Measurements from ENCODE around the gene MTHFD2.
"Not testable (repeated sequence)": the region's sequence is repeated elsewhere in the genome, so short reads cannot be mapped to it uniquely, and the experiment has no call there.

MTHFD2 gene

DNA sequence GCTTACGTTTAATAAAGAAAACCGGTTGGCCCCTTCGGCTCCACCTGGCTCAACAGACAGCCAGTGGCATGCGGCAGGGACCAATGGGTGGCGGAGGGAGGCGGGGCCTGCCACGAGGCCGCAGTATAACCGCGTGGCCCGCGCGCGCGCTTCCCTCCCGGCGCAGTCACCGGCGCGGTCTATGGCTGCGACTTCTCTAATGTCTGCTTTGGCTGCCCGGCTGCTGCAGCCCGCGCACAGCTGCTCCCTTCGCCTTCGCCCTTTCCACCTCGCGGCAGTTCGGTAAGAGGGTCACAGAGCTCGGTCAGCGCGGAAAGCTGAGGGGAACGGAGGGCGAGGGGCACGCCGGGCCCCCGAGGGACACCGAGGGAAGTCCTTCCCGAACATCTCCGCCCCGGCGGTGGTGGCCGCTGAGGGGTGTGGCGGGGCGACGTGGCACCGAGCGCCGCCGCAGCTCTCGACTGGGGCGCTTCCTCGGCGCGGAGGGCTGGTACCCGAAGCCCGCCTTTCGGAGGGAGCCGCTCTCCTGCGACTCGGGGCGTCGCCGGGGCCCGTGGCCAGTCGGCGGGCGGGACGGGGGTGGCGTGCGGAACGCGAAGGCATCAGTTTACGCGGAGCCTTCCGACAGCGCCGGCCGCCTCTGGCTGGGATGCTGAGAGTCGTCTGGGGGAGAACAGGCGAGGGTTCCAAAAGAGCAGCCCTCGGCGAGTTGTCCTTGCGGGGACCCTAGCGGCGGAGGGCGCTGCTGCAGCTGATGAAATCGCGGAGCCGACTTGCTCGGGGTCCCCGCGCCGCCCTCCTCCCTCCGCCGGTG is at the start of gene MTHFD2:
Gene MTHFD2, plus strand, starts transcription at position 155 of the 814 bp plus-strand sequence. Its CDS starts 27 bp downstream, at position 182.
- peak; percentile 97 for DNase-seq (ENCODE audit: low spot score)

DNA sequence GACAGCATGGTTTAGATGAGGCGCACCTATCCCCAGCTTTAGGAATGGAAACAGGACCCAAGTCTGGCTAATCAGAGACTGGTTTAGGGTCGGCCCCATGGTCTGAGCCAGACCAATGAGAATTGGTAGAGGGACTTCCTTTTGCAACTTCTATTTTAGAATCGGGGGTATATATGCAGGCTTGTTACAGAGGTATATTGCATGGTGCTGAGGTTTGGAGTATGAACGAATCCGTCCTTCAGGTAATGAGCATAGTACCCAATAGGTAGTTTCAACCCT is 49.2 kb upstream of the MTHFD2 start:
- DNase-seq (ENCODE audit: low spot score): no peak

DNA sequence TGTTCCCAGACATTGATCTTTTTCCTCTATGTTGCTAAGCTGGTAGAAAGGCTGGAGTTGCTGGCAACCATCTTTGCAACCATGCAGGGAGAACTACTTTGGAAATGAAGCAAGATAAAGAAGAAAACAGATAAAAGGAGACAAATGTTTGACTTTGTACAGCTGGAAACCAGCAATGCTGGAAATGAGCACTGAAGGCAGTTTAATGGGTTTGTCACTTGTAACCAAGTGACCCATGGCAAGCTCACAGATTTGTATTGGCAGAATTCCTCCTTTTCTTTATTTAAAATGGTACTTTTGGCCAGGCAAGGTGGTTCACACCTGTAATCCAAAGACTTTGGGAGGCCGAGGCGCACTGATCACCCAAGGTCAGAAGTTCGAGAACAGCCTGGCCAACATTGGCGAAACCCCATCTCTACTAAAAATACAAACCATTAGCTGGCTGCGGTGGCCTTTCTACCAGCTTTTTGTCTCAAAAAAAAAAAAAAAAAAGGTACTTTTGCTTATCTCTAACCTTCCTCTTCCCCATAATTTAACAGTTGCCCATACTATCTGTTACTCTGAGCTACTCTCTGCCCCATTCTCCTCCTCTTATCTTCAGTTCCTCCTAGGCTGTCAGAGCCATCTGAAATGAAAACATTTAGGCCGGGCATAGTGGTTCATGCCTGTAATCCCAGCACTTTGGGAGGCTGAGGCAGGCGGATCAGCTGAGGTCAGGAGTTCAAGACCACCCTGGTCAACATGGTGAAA is 48.7 kb upstream of the MTHFD2 start:
- no peak for DNase-seq (ENCODE audit: low spot score)

DNA sequence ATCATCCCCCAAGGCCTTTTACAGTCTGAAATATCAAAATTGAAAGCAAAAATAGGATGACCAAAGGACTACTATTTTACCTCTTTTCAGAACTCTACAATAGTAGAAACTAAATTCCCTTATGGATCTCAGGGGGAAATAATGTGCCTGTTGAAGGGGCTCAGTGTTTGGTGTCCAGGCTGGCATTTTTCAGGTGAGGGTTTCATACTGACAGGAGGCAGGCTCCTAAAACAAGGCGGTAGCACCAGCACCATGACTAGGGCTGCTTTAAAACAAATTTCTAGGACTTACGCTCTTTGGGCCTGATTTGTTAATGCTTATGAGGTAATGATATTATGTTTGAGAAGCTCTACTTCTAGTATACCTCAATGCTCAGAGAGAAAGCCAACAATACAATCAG is 45.5 kb upstream of the MTHFD2 start:
- no peak for DNase-seq (ENCODE audit: low spot score)

DNA sequence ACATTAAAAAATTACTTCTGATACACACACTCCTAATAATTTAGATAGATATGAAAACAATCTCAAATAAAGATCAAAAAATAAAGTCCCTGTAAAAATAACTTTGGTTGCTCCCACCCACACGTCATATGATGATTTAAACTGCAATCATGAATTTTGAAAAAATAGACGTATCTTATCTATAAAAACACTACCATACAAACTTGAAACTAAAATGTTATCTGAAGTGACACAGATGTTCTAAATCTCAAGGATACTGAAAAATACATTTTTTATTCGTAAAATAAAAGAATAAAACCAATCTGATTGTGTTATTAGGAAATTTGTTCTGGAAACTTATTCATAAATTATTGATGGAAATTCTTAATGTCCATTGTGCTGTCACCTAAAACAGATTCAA is 42.6 kb upstream of the MTHFD2 start:
- no peak for DNase-seq (ENCODE audit: low spot score)

DNA sequence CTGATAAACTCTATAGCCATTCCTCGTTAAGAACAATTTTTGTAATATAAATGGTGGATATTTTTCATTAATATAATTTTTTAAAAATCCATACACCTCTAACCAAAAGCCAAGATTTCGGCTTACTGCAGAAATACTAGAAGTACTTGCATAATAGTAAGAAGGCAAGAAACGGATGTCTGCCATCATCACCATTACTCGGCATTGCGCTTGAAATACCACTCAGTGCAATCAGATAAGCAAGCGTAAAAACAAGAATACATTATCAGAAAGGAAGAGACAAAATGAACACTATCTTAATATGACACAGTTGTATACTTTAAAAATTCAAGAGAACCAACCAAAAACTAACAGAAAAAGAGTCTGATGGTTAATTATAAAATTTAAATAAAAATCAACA is 35.5 kb upstream of the MTHFD2 start:
- no peak for DNase-seq (ENCODE audit: low spot score)

DNA sequence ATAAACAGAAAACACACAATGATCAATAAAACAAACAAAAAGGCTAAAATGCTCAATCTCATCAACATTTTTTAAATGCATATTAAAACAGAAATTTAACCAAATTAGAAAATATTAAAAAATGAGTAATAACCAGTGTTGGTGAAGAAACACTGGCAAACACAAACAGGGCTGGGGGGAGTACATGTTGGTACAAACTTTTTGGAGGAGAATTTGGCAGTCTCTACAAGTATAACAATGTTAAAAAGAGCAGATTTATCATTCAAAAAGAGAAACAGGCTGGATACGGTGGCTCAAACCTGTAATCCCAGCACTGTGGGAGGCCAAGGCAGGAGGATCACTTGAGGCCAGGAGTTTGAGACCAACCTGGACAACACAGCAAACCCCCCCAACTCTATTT is 33.7 kb upstream of the MTHFD2 start:
- DNase-seq (ENCODE audit: low spot score): no peak

DNA sequence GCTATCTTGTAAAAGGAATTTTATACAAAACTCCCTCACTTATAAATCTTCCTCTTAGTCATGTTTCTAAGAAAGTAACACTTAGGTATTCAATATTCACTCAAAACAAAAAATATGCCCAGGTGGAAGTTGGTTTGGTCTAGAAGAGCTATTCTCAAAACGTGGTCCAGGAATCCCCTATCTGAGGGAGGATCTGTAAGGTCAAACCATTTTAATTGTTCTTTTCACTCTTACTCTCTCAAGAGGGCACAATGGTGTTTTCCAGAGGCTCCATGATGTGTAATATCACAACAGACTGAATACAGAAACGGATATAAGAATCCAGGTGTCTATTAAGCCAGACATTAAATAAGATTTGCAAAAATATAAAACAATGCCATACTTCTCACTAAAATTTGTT is 29.7 kb upstream of the MTHFD2 start:
- no peak for DNase-seq (ENCODE audit: low spot score)

DNA sequence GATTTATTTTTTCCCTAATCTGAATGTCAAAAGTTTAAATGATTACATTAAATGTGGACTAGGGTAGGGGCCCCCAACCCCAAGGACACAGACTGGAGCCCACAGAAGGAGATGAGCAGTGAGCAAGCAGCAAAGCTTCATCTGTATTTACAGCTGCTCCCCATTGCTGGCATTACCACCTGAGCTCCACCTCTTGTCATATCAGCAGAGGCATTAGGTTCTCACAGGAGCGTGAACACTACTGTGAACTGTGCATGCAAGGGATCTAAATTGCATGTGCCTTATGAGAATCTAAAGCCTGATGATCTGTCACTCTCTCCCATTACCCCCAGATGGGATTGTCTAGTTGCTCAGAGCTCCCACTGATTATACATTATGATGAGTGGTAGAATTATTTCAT is 23.5 kb upstream of the MTHFD2 start:
- no peak for DNase-seq (ENCODE audit: low spot score)

DNA sequence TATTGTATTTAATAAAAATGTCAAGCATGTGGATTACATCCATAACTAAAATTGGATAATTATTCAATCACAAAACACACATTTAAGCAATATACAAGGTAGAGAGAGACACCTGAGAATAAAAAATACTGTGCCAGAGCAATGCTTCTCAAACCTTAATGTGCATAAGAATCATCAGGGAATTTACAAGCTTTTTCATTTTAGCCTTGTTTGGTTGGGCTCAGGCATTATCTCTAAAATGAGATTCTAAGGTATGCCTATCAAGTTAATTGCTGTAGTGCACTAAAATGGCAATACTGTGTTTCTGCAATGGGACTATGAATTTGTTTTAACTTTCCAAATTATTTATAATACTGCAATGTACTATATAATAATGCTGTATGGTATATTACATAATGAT is 20.7 kb upstream of the MTHFD2 start:
- no peak for DNase-seq (ENCODE audit: low spot score)

DNA sequence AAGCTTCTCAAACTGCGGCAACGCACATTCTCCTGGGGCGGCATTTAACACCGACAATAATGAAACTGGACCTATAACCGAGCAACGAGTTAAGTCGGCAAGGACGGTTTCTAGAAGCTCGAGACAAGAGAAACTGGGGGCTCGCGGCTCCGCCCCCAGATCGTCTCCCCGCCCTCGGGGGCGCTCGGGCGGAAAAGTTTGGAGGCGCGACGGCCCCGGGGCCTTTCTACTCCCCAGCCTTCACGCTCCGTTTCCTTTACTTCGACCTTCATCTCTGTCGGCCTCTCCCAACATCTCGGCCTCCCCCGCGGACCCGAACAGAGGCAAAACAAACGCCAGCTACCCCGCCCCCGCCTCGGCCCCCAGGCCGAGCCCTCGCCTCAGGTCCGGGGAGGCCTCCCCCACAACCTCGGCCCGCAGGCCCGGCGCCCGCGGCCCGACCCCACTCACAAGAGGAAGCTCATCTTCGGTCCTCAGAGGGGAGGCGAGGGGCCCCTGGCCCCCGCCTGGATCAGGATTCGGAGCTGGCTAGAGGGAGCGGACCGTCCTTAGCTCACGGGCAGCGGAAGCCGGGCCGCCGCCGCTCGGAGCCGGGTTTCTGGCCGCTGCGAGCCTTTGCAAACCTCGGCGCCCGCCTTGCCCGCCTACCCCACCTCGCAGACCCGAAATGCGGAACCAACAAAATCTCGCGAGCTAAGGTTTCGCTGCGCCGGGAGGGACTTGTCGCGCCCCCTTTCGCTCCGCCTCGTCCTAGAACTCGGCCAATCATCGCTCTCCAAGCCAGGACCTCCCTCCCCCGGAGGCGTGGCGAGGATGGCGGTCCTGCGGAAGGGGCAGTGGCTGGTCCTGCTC is 20.0 kb upstream of the MTHFD2 start, which contains the start of gene MOB1A:
Gene MOB1A, minus strand, starts transcription at position 669 of the 852 bp plus-strand sequence. Its CDS starts 205 bp downstream, at position 464.
- peak; percentile 98 for DNase-seq (ENCODE audit: low spot score)

DNA sequence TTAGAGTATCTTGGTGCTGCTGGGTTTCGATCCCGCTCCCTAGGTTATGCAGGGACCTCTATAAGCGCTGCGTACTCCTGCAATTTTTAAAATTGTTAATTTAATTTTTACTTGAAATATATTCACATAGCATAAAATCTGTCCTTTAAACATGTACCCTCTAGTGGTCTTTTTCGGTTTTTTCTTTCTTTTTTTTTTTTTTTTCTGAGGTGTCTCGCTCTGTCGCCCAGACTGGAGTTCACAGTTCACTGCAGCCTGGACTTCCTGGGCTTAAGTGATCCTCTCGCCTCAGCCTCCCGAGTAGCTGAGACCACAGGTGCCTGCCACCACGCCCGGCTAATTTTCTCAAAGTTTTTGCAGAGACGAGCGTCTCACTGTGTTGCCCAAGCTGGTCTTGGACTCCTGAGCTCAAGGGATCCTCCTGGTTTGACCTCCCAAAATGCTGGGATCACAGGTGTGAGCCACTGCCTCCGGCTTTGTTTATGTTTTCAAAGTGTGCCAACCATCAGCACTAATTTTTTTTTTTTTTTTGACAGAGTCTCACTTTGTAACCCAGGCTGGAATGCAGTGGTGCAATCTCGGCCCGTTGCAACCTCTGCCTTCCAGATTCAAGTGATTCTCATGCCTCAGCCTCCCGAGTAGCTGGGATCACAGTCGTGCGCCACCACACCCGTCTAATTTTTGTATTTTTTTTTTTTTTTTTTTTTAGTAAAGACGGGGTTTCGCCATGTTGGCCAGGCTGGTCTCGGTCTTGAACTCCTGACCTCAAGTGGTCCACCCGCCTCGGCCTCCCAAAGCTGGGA is 19.2 kb upstream of the MTHFD2 start:
- DNase-seq (ENCODE audit: low spot score): no peak

DNA sequence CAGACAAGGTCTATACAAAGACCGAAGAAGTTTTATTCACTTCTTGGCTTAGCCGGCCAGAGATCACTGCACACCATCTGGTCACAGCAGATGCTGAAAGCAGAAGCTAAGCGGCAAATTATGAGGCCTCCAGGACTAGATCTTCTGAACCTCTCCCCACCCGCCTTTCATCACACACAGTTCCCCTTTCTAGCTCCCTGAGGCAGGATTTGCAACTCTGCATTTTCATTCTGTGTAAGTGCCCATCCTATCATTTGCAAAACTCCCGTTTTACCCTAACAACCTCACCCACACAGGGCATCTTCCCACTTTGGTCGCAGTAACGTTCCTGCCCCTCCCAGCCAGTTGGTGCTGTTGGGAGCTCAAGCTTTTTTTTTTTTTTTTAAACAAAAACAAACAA is 16.7 kb upstream of the MTHFD2 start:
- DNase-seq (ENCODE audit: low spot score): no peak

DNA sequence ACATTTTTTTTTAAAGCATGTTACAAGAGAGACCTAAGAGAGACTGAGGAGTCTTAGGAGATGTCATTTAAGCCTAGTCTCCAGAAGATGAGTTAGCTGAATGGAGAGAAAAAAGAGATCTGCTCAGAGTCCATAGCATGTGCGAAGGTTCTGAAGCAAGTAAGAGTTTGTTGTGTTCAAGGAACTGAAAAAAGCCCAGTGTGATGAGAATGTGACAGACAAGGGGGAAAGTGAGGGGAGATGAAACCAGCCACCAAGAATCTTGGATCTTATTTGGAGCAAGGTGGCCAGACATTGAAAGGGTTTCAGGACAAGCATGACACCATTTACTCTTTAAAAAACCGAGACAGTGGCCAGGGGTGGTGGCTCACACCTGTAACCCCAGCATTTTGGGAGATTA is 14.5 kb upstream of the MTHFD2 start:
- DNase-seq (ENCODE audit: low spot score): no peak

DNA sequence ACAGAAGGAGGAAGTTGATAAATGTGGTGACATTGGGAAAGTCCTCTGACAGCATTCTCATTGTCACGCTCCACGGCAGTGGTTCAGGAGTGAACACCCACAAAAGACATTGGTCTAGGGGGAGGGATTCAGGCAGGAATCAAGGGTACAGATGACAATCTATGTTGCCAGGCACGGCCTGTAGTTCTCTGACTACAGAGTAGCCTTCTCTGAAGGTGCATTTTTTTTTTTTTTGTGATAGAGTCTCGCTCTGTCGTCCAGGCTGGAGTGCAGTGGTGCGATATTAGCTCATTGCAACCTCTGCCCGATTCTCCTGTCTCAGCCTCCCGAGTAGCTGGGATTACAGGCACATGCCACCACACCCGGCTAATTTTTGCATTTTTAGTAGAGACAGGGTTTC is 12.4 kb upstream of the MTHFD2 start:
- no peak for DNase-seq (ENCODE audit: low spot score)

DNA sequence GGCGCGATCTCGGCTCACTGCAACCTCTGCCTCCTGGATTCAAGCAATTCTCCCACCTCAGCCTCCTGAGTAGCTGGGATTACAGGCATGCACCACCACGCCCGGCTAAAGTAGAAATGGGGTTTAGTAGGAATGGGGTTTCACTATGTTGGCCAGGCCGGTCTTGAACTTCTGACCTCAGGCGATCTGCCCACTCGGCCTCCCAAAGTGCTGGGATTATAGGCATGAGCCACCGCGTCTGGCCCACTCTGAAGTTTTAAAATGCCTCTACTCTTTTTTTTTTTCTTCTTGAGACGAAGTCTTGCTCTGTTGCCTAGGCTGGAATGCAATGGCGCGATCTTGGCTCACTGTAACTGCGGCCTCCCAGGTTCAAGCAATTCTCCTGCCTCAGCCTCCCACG is 11.7 kb upstream of the MTHFD2 start:
- not testable (repeated sequence) for DNase-seq (ENCODE audit: low spot score)

DNA sequence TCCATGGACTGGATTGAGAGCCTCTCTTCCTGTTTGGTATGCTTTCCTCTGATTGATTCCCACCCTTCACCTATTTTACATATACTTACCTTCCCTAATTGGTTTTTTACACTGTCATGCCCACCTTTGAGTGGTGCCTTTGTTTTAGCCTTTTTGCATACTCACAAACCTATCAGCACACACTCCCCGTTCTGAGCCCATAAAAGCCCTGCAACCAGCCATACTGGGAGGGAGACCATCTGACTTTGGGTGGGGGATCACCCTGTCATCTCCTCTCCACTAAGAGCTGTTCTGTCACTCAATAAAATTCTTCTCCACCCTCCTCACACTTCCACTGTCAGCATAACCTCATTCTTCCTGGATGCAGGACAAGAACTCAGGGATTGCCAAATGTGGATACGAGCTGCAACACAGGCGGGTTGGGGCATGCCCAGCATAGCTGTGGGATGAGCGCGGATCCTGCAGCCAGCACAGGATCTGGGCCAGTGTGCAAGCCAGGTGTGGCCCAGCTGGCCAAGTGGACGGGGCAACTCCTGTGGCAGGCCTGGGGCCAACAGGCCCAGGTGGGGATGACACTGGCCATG is 10.3 kb upstream of the MTHFD2 start:
- peak; percentile 56 for DNase-seq (ENCODE audit: low spot score)

DNA sequence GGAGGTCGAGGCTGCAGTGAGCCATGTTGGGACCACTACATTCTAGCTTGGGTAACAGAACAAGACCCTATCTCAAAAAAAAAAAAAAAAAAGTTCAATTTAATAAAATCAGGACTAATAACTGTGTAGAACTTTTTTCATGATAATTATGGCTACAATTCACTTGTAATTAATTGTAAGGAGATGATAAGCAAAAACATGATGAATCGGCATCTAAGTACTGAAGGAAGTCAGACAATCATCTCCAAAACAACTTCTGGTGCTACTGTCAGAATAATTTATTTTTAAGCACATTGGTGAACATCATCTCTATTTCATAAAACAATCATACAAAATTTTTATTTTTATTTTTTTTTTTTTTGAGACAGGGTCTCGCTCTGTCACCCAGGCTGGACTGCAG is 9.7 kb upstream of the MTHFD2 start:
- no peak for DNase-seq (ENCODE audit: low spot score)

DNA sequence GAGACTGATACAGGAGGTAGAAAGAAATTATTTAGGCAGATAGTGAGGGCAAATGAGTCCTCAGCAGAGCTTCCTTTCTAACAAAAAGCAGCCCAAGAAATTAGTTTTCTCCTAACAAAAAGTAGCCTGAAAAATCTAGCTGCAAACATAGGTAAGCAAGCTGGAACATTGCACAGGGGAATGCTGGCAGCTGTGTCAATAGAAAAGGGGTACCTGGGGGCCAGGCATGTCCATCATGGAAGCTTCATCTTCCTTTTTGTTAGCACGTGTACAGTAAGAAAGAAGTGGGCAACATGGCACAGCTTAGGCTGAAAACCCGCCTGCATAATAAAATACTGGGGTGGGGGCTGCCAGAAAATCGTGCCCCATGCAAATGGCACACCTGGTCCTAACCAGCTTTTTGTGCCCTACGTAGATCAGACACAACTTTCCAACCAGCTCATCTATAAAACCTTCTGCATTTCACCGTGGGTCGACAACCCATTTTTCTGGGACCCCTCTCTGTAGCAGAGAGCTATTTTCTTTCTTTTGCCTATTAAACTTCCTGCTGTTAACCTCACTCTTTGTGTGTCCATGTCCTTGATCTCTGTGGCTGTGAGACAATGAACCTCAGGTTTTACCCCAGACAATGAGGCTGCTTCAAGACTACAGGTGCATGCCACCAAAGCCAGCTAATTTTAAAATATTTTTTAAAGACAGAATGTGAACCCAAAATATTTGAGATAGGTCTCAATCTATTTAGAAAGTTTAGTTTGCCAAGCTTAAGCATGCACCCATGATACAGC is 6.6 kb upstream of the MTHFD2 start:
- no peak for DNase-seq (ENCODE audit: low spot score)

DNA sequence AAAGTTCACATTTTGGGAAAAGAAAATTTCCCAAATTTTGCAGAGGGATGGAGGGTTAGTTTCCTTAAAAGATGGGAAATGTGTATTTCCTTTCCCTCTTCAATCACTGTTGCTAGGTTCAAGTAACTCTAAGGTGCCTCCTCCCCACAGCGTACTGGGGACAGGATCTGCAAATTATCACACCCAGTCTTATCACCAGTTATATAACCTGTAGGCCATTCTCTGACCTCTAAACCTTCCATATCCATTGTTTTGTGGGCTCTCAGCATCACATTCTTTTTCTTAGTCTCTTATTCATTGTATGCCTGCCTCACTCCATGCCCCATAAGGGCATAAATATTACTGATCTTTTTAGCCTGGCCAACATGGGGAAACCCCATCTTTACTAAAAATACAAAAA is 3.6 kb upstream of the MTHFD2 start:
- no peak for DNase-seq (ENCODE audit: low spot score)

DNA sequence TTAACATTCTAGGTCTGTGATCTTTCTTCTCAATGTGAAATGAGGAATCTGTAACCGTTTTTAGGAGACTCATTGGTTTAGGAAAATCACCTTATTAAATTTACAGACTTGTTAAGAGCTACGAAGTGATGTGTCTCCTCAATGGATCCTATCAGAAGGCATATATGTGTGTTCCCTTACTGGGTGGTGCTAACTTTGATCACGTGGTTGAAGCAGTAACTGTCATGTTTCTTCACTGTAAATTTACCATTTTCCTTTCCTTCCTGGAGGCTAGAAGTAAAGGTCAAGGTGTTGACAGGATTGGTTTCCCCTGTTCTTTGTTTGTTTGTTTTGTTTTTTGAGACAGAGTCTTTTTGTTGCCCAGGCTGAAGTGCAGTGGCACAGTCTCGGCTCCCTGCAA is 1.4 kb upstream of the MTHFD2 start:
- DNase-seq (ENCODE audit: low spot score): no peak
